HepG2 (cell line): Measurements from ENCODE around the gene EIF5A. TPM values are rescaled to one million over a fixed set of nuclear protein-coding genes. Genes with fewer than 3 reads are reported as not detected.

Experiments
- BRCA1 ChIP-seq: sonication (generic); formaldehyde crosslinking; IDR thresholded peaks from 2 replicates; pipeline ENCODE4 v1.4.0; 2020; ENCODE audit warnings: missing genetic modification reagents
- ETV5 ChIP-seq: IDR thresholded peaks from 2 replicates; pipeline ENCODE4 v1.6.1; 2018; ENCODE audit warnings: missing biosample characterization, missing genetic modification reagents, inconsistent platforms, borderline replicate concordance
- FOSL2 ChIP-seq: sonication (generic); formaldehyde crosslinking; IDR thresholded peaks from 2 replicates; pipeline ENCODE4 v1.4.0; 2020; ENCODE audit warnings: missing genetic modification reagents
- FOXA1 ChIP-seq, 2 experiments: fragments of 450-650 bp in 1 of 2; sonication (generic) in 1 of 2; formaldehyde crosslinking in 1 of 2; IDR thresholded peaks; 2 replicates each; pipeline versions ENCODE4 v1.4.0 to v1.6.1; 2016 to 2020; ENCODE audit warnings: missing genetic modification reagents in 1 of 2
- GABPB1 ChIP-seq: IDR thresholded peaks from 2 replicates; pipeline ENCODE4 v1.6.1; 2016; ENCODE audit warnings: mild to moderate bottlenecking, missing genetic modification reagents, moderate library complexity, missing compliant biosample characterization
- HNRNPK ChIP-seq: fragments of 200-400 bp; formaldehyde crosslinking; IDR thresholded peaks from 2 replicates; pipeline ENCODE4 v1.6.1; 2018; ENCODE audit warnings: low read length, low read depth, moderate library complexity, mild to moderate bottlenecking; ENCODE audit not compliant: poor library complexity, severe bottlenecking
- IRF2 ChIP-seq: IDR thresholded peaks from 2 replicates; pipeline ENCODE4 v1.6.1; 2018; ENCODE audit warnings: missing genetic modification reagents, missing compliant biosample characterization
- JUNB ChIP-seq: sonication (generic); formaldehyde crosslinking; IDR thresholded peaks from 2 replicates; pipeline ENCODE4 v1.8.0; 2022; ENCODE audit warnings: missing genetic modification reagents, mild to moderate bottlenecking, borderline replicate concordance
- KLF9 ChIP-seq: IDR thresholded peaks from 2 replicates; pipeline ENCODE4 v1.6.1; 2016; ENCODE audit warnings: low read depth
- MYC ChIP-seq: sonication (generic); formaldehyde crosslinking; IDR thresholded peaks from 2 replicates; pipeline ENCODE4 v1.9.0; 2021; ENCODE audit warnings: missing genetic modification reagents, borderline replicate concordance
- NR2C2 ChIP-seq: sonication (generic); formaldehyde crosslinking; IDR thresholded peaks from 2 replicates; pipeline ENCODE4 v1.4.0; 2020; ENCODE audit warnings: missing genetic modification reagents, mild to moderate bottlenecking, moderate library complexity, borderline replicate concordance
- PHF5A ChIP-seq: IDR thresholded peaks from one replicate; pipeline ENCODE4 v1.6.1; 2018; ENCODE audit warnings: low read depth, missing genetic modification reagents; ENCODE audit not compliant: unreplicated experiment
- RCOR2 ChIP-seq: IDR thresholded peaks from 2 replicates; pipeline ENCODE4 v1.6.1; 2016; ENCODE audit warnings: missing biosample characterization, missing genetic modification reagents
- RNF2 ChIP-seq: fragments of 450-650 bp; conservative IDR thresholded peaks from 2 replicates; pipeline ENCODE4 v1.6.1; 2016; ENCODE audit warnings: low read depth
- SRY ChIP-seq: sonication (generic); formaldehyde crosslinking; IDR thresholded peaks from 2 replicates; pipeline ENCODE4 v1.8.0; 2022; ENCODE audit warnings: mild to moderate bottlenecking, missing genetic modification reagents
- TAF1 ChIP-seq: sonication (generic); formaldehyde crosslinking; IDR thresholded peaks from 2 replicates; pipeline ENCODE4 v1.4.0; 2020; ENCODE audit warnings: missing genetic modification reagents
- TOPORS ChIP-seq: sonication (generic); formaldehyde crosslinking; IDR thresholded peaks from 2 replicates; pipeline ENCODE4 v1.8.0; 2023; ENCODE audit warnings: mild to moderate bottlenecking, missing genetic modification reagents
- ZNF879 ChIP-seq: sonication (generic); formaldehyde crosslinking; IDR thresholded peaks from 2 replicates; pipeline ENCODE4 v1.8.1; 2023; ENCODE audit warnings: missing genetic modification reagents
- polyA plus RNA-seq, 8 experiments: library from polyadenylated mRNA; depleted of rRNA in 3 of 8; stranded (reverse) in 7 of 8; unstranded in 1 of 8; fragments of >200 nt; fragmentation: Illumina TruSeq in 4 of 8; extraction: Trizol in 4 of 8; gene quantifications; 2 replicates each; pipeline versions ENCODE4 v1.2.1 to v1.2.3, GENCODE V29; 2011 to 2016; ENCODE audit warnings: low read depth in 4 of 8, missing spikeins in 1 of 8, mixed read lengths in 1 of 8; ENCODE audit not compliant: insufficient read depth in 1 of 8
- total RNA-seq, 5 experiments: library from RNA; depleted of rRNA; stranded (reverse); fragments of >200 nt; fragmentation: Illumina TruSeq; extraction: Trizol; gene quantifications; 2 replicates each; pipeline ENCODE4 v1.2.3, GENCODE V29; 2016; ENCODE audit warnings: low read depth in 1 of 5
- TF ChIP-seq, protein P1 (sequence below): IDR thresholded peaks from 2 replicates; pipeline ENCODE4 v1.6.1; 2016
- TF ChIP-seq, protein P2 (sequence below): sonication (generic); formaldehyde crosslinking; IDR thresholded peaks from 2 replicates; pipeline ENCODE4 v1.8.0; 2022; ENCODE audit warnings: mild to moderate bottlenecking, missing genetic modification reagents, moderate library complexity
- TF ChIP-seq, protein P3 (sequence below): sonication (generic); formaldehyde crosslinking; IDR thresholded peaks from 2 replicates; pipeline ENCODE4 v1.8.0; 2022; ENCODE audit warnings: missing genetic modification reagents, mild to moderate bottlenecking, moderate library complexity, borderline replicate concordance
- TF ChIP-seq, protein P4 (sequence below): IDR thresholded peaks from 2 replicates; pipeline ENCODE4 v1.6.1; 2016; ENCODE audit warnings: missing biosample characterization, missing genetic modification reagents, low read depth

Gene EIF5A
- total and polyA plus RNA-seq, 2 of the 13 experiments (the other 11 are each of a cell fraction or from before 2014, with no cell fraction given), result 319 to 337 TPM

DNA sequence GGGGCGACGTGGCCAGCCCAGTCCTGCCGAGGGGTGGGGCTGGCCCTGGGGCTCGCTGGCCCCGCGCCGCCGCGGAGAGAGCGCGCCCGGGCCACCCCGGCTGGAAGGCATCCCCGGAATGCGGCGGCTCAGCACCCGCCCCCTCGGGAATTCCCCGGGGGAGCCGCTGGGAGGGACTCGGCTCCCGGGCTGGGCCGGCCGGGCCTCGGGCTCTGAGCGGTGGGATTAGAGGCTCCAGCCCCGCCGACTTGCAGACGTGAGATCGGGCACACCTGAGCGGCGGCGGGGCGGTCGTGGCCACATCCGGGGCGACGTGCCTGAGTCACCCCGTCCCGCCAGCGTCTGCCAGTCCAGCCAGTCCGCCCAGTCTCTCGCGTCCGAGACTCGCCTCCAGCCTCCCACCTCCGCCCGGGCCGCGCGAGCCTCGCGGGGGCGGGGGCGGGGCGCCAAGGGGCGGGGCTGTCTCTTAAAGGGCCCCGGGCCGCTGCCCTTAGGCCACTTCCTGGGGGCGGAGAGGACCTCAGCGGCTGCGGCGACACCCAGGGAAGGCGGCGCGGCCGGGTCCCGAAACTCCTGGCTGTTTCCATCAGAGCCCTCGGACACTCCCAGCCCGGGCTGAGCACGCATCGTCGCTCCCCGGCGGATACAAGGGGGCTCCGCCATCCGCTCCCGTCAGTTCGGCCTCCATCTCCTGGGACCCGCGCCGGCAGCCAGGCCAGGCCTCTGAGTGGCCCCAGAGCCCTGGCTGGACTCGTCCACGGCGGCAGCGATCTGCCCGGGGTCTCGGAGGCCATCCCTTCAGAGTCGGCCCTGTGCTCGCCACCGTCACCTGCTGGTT, 44.5 kb downstream of the EIF5A start, which contains the start of gene KCTD11 (continued):
- TF ChIP-seq SRY (CRISPR knock-in tag), result 0 out of 2 replicates have a peak, but pooled peaks have one; percentile 11
- TF ChIP-seq, protein P1, sequence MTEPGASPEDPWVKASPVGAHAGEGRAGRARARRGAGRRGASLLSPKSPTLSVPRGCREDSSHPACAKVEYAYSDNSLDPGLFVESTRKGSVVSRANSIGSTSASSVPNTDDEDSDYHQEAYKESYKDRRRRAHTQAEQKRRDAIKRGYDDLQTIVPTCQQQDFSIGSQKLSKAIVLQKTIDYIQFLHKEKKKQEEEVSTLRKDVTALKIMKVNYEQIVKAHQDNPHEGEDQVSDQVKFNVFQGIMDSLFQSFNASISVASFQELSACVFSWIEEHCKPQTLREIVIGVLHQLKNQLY (CRISPR knock-in tag), result no peak
- TF ChIP-seq, protein P2, sequence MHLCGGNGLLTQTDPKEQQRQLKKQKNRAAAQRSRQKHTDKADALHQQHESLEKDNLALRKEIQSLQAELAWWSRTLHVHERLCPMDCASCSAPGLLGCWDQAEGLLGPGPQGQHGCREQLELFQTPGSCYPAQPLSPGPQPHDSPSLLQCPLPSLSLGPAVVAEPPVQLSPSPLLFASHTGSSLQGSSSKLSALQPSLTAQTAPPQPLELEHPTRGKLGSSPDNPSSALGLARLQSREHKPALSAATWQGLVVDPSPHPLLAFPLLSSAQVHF (CRISPR knock-in tag), result 0 out of 2 replicates have a peak, but pooled peaks have one; percentile 45
- 0 out of 2 replicates have a peak, but pooled peaks have one; percentile 34 for TF ChIP-seq NR2C2 (CRISPR knock-in tag)
- TF ChIP-seq PHF5A (CRISPR knock-in tag), result peak; percentile 65
- TF ChIP-seq, protein P3, sequence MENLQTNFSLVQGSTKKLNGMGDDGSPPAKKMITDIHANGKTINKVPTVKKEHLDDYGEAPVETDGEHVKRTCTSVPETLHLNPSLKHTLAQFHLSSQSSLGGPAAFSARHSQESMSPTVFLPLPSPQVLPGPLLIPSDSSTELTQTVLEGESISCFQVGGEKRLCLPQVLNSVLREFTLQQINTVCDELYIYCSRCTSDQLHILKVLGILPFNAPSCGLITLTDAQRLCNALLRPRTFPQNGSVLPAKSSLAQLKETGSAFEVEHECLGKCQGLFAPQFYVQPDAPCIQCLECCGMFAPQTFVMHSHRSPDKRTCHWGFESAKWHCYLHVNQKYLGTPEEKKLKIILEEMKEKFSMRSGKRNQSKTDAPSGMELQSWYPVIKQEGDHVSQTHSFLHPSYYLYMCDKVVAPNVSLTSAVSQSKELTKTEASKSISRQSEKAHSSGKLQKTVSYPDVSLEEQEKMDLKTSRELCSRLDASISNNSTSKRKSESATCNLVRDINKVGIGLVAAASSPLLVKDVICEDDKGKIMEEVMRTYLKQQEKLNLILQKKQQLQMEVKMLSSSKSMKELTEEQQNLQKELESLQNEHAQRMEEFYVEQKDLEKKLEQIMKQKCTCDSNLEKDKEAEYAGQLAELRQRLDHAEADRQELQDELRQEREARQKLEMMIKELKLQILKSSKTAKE (CRISPR knock-in tag), result peak; percentile 85; the same call in 1 of the 2 replicates
- TF ChIP-seq MYC, result peak; percentile 54; the same call in 1 of the 2 replicates
- TF ChIP-seq JUNB, result no peak
- TF ChIP-seq IRF2 (CRISPR knock-in tag), result peak; percentile 42; the same call in 1 of the 2 replicates
- TF ChIP-seq HNRNPK, result peak; percentile 44
- TF ChIP-seq FOXA1 (IDR thresholded peaks at IDR 0.05), result no peak
- no peak; the same call in 1 of the 2 replicates for TF ChIP-seq FOXA1 (CRISPR knock-in tag; IDR thresholded peaks at IDR 0.05)
- TF ChIP-seq TAF1, result peak; percentile 68; the same call in 1 of the 2 replicates
- peak; percentile 38; the same call in 1 of the 2 replicates for TF ChIP-seq KLF9 (CRISPR knock-in tag)
- 0 out of 2 replicates have a peak, but pooled peaks have one; percentile 18 for TF ChIP-seq RCOR2 (CRISPR knock-in tag)
- 0 out of 2 replicates have a peak, but pooled peaks have one; percentile 85 for TF ChIP-seq BRCA1 (CRISPR knock-in tag)
- peak; percentile 91 for TF ChIP-seq ETV5 (CRISPR knock-in tag)
- peak; percentile 77 for TF ChIP-seq FOSL2 (CRISPR knock-in tag)
- TF ChIP-seq, protein P4, sequence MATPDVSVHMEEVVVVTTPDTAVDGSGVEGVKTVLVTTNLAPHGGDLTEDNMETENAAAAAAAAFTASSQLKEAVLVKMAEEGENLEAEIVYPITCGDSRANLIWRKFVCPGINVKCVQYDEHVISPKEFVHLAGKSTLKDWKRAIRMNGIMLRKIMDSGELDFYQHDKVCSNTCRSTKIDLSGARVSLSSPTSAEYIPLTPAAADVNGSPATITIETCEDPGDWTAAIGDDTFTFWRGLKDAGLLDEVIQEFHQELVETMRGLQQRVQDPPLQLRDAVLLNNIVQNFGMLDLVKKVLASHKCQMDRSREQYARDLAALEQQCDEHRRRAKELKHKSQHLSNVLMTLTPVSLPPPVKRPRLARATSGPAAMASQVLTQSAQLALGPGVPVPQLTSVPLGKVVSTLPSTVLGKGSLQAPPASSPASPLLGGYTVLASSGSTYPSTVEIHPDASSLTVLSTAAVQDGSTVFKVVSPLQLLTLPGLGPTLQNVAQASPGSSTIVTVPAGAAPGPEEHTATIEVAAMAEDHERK (CRISPR knock-in tag), result no peak
- no peak for TF ChIP-seq RNF2
- peak; percentile 82; the same call in 1 of the 2 replicates for TF ChIP-seq GABPB1 (CRISPR knock-in tag)
- peak; percentile 45 for TF ChIP-seq ZNF879
- peak; percentile 82; the same call in 1 of the 2 replicates for TF ChIP-seq TOPORS (CRISPR knock-in tag)
